ENCODE results near the gene CHD3.
A peak's percentile ranks its signal among the peaks of the same experiment; 100 is the strongest.

DNA sequence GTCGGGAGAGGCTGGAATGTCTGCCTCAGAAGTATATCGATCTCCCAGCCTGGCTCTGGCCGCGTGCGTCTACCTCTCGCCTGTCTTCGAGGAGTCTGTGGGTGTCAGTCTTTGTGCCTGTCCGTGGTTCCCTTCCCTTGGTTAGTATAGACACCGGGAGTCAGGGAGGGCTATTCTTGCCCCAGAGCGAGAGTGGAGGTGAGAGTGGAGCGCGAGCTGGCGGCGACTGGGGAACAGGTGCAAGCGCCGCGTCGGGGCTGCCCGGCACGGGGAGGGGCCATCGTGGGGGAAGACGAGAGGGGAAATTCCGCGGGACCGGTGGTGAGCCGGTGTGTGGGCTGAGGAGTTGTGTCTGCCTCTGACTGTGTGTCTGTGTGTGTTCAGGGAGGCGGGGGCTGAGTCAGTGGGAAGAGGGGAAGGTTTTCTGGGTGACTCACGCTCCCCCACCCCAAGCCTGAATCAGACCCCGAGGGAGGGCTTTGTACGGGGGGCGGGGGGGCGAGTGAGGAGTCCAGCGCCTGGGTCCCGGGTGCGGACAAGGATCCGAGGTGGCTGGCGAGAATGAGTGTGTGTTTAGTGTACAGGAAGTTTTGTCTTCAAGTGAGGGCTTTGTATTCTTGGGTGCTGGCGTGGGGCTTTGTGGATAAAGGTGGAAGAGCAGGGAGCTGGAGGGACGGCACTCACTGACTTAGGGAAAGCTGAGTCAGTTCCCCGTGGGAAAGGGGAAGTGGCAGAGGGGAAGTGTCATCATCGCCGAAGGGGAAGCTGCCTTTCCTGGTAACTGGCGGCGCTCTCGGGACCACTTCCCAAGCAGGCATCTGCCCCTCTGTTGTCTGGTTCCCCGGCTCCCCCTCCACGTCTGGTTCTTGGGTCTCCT is 46.0 kb upstream of the CHD3 start:
- TF ChIP-seq, protein P1, sequence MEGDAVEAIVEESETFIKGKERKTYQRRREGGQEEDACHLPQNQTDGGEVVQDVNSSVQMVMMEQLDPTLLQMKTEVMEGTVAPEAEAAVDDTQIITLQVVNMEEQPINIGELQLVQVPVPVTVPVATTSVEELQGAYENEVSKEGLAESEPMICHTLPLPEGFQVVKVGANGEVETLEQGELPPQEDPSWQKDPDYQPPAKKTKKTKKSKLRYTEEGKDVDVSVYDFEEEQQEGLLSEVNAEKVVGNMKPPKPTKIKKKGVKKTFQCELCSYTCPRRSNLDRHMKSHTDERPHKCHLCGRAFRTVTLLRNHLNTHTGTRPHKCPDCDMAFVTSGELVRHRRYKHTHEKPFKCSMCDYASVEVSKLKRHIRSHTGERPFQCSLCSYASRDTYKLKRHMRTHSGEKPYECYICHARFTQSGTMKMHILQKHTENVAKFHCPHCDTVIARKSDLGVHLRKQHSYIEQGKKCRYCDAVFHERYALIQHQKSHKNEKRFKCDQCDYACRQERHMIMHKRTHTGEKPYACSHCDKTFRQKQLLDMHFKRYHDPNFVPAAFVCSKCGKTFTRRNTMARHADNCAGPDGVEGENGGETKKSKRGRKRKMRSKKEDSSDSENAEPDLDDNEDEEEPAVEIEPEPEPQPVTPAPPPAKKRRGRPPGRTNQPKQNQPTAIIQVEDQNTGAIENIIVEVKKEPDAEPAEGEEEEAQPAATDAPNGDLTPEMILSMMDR (IDR thresholded peaks at IDR 0.05) = no peak
- peak; percentile 33 to 58 for TF ChIP-seq POLR2A (IDR thresholded peaks at IDR 0.05)
